ENCODE data around the gene TBC1D22A.
A peak's percentile ranks its signal among the peaks of the same experiment; 100 is the strongest.

TBC1D22A gene

GRCh38 chr22:47023871-47024270, 261.4 kb downstream of the TBC1D22A start:
- Mint-ChIP-seq H3K9me3 (peaks cover 15 to 18% of the 10 kb centered on the region in 2 donors), H3K4me1 (peaks cover 11 to 14% of the 10 kb centered on the region in 2 donors), H3K4me3 (peak overlapping the region in 1 of 2 donors; percentile 15), H3K27ac (no peak overlapping the region), H3K36me3 (peaks cover 44% of the 10 kb centered on the region in 2 donors), H3K27me3 (no peaks in the 10 kb centered on the region)
- DNase-seq (no peak), ATAC-seq (replicated peaks) (no peak)

GRCh38 chr22:47027766-47028165, 265.3 kb downstream of the TBC1D22A start:
- no peak for ATAC-seq (replicated peaks)
- no peak overlapping the region for H3K4me3 Mint-ChIP-seq
- peaks cover 0 to 9% of the 10 kb centered on the region in 2 donors for H3K4me1 Mint-ChIP-seq
- peaks cover 17 to 24% of the 10 kb centered on the region in 2 donors for H3K36me3 Mint-ChIP-seq
- no peaks in the 10 kb centered on the region for H3K9me3 Mint-ChIP-seq
- no peak overlapping the region for H3K27ac Mint-ChIP-seq
- H3K27me3 Mint-ChIP-seq = no peaks in the 10 kb centered on the region
- DNase-seq = no peak

- DNase-seq (no peak), ATAC-seq (replicated peaks) (no peak)
- Mint-ChIP-seq H3K27me3 (no peaks in the 10 kb centered on the region), H3K9me3 (no peaks in the 10 kb centered on the region), H3K4me3 (no peak overlapping the region), H3K27ac (no peak overlapping the region), H3K4me1 (peaks cover 0 to 16% of the 10 kb centered on the region in 2 donors), H3K36me3 (peaks cover 6 to 20% of the 10 kb centered on the region in 2 donors)
These were observed 267.0 kb downstream of the TBC1D22A start for GRCh38 chr22:47029244-47030074.

GRCh38 chr22:47030143-47030661, 267.8 kb downstream of the TBC1D22A start:
- ATAC-seq (replicated peaks) = no peak
- Mint-ChIP-seq H3K4me3 (no peak overlapping the region), H3K27ac (no peak overlapping the region), H3K27me3 (no peaks in the 10 kb centered on the region), H3K9me3 (no peaks in the 10 kb centered on the region), H3K4me1 (peaks cover 4 to 16% of the 10 kb centered on the region in 2 donors), H3K36me3 (peaks cover 6 to 22% of the 10 kb centered on the region in 2 donors)
- no peak for DNase-seq

GRCh38 chr22:47030881-47031627, 268.6 kb downstream of the TBC1D22A start:
- peaks cover 6 to 26% of the 10 kb centered on the region in 2 donors for H3K36me3 Mint-ChIP-seq
- ATAC-seq (replicated peaks) = no peak

GRCh38 chr22:47031628-47031915, 269.1 kb downstream of the TBC1D22A start:
- Mint-ChIP-seq H3K4me1 (peaks cover 4 to 12% of the 10 kb centered on the region in 2 donors), H3K27ac (no peak overlapping the region), H3K36me3 (peaks cover 6 to 28% of the 10 kb centered on the region in 2 donors), H3K9me3 (no peaks in the 10 kb centered on the region), H3K27me3 (no peaks in the 10 kb centered on the region), H3K4me3 (no peak overlapping the region)
- DNase-seq (no peak), ATAC-seq (replicated peaks) (no peak)

More at GRCh38 chr22:47030881-47031627, 268.6 kb downstream of the TBC1D22A start:
- no peaks in the 10 kb centered on the region for H3K27me3 Mint-ChIP-seq
- H3K4me1 Mint-ChIP-seq = peaks cover 4 to 12% of the 10 kb centered on the region in 2 donors
- H3K27ac Mint-ChIP-seq = no peak overlapping the region
- H3K9me3 Mint-ChIP-seq = no peaks in the 10 kb centered on the region
- DNase-seq = no peak
- H3K4me3 Mint-ChIP-seq = no peak overlapping the region

GRCh38 chr22:47032091-47032943, 269.9 kb downstream of the TBC1D22A start:
- DNase-seq = no peak
- no peaks in the 10 kb centered on the region for H3K27me3 Mint-ChIP-seq

GRCh38 chr22:47032956-47033647, 270.7 kb downstream of the TBC1D22A start:
- H3K27me3 Mint-ChIP-seq = no peaks in the 10 kb centered on the region
- no peak for ATAC-seq (replicated peaks)
- H3K4me1 Mint-ChIP-seq = peaks cover 8 to 12% of the 10 kb centered on the region in 2 donors
- H3K36me3 Mint-ChIP-seq = peaks cover 10 to 39% of the 10 kb centered on the region in 2 donors
- no peak overlapping the region for H3K4me3 Mint-ChIP-seq
- peak overlapping the region; percentile 69 for H3K27ac Mint-ChIP-seq
- no peak for DNase-seq
- H3K9me3 Mint-ChIP-seq = no peaks in the 10 kb centered on the region

More at GRCh38 chr22:47032091-47032943, 269.9 kb downstream of the TBC1D22A start:
- Mint-ChIP-seq H3K36me3 (peaks cover 8 to 34% of the 10 kb centered on the region in 2 donors), H3K4me1 (peaks cover 4 to 12% of the 10 kb centered on the region in 2 donors), H3K27ac (peak overlapping the region; percentile 75), H3K4me3 (peak overlapping the region in 1 of 2 donors; percentile 21), H3K9me3 (no peaks in the 10 kb centered on the region)
- no peak for ATAC-seq (replicated peaks)

GRCh38 chr22:47033648-47034000, 271.2 kb downstream of the TBC1D22A start:
- no peak for DNase-seq
- no peak for ATAC-seq (replicated peaks)
- Mint-ChIP-seq H3K27me3 (no peaks in the 10 kb centered on the region), H3K4me3 (no peak overlapping the region), H3K36me3 (peaks cover 10 to 42% of the 10 kb centered on the region in 2 donors), H3K4me1 (peaks cover 9 to 12% of the 10 kb centered on the region in 2 donors), H3K9me3 (no peaks in the 10 kb centered on the region), H3K27ac (no peak overlapping the region)

- Mint-ChIP-seq H3K36me3 (peaks cover 11 to 42% of the 10 kb centered on the region in 2 donors), H3K4me3 (no peak overlapping the region), H3K27ac (no peak overlapping the region)
These were observed 271.8 kb downstream of the TBC1D22A start for GRCh38 chr22:47034076-47034808.

GRCh38 chr22:47034905-47035419, 272.5 kb downstream of the TBC1D22A start:
- H3K4me3 Mint-ChIP-seq = no peak overlapping the region

More at GRCh38 chr22:47034076-47034808, 271.8 kb downstream of the TBC1D22A start:
- H3K27me3 Mint-ChIP-seq = no peaks in the 10 kb centered on the region
- DNase-seq (no peak), ATAC-seq (replicated peaks) (no peak)
- H3K9me3 Mint-ChIP-seq = no peaks in the 10 kb centered on the region
- H3K4me1 Mint-ChIP-seq = peaks cover 9 to 12% of the 10 kb centered on the region in 2 donors

GRCh38 chr22:47035425-47035881, 273.0 kb downstream of the TBC1D22A start:
- ATAC-seq (replicated peaks) (no peak), DNase-seq (no peak)
- H3K4me1 Mint-ChIP-seq = peaks cover 10 to 14% of the 10 kb centered on the region in 2 donors
- H3K9me3 Mint-ChIP-seq = no peaks in the 10 kb centered on the region
- no peaks in the 10 kb centered on the region for H3K27me3 Mint-ChIP-seq
- H3K36me3 Mint-ChIP-seq = peaks cover 19 to 49% of the 10 kb centered on the region in 2 donors
- H3K27ac Mint-ChIP-seq = no peak overlapping the region
- H3K4me3 Mint-ChIP-seq = no peak overlapping the region

More at GRCh38 chr22:47034905-47035419, 272.5 kb downstream of the TBC1D22A start:
- no peak for DNase-seq
- H3K27me3 Mint-ChIP-seq = no peaks in the 10 kb centered on the region
- ATAC-seq (replicated peaks) = no peak
- H3K36me3 Mint-ChIP-seq = peaks cover 14 to 44% of the 10 kb centered on the region in 2 donors
- H3K4me1 Mint-ChIP-seq = peaks cover 9 to 10% of the 10 kb centered on the region in 2 donors
- H3K27ac Mint-ChIP-seq = no peak overlapping the region
- no peaks in the 10 kb centered on the region for H3K9me3 Mint-ChIP-seq
